NCI-H2029 (cell line): ENCODE results near the gene RPE65.
"Not testable (repeated sequence)": the region's sequence is repeated elsewhere in the genome, so short reads cannot be mapped to it uniquely, and the experiment has no call there.

Source experiments
- DNase-seq: peaks from one replicate; lab custom pipeline; 2025; lab: John Stamatoyannopoulos, UW

RPE65 gene

GRCh38 chr1:68449901-68450300 lies at the start of gene RPE65:
Gene RPE65 (minus strand): TSS chr1:68449954. CDS start chr1:68449905, 49 bp downstream.
- no peak for DNase-seq

DNA sequence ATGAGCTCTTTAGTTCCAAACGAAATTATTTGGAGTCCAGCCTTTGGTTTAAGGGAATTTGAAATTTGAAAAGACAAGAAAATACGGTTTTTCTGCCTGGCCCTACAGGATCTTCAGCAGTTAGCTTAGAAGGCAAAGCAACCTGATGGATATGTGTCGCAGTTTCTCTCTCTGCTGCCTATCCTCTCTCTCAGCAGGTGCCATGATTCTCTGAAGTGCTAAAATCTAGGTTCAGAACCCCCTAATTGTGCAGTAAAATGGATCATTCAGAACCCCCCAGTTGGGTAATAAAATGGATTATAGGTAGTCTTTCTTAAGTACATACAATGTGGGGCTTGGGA lies 47.6 kb upstream of the RPE65 start:
- DNase-seq: no peak

- peak; percentile 95 for DNase-seq
Measured at GRCh38 chr1:68496680-68497357, 47.1 kb upstream of the RPE65 start, which contains the start of gene DEPDC1. Gene DEPDC1 (minus strand): TSS chr1:68497082. CDS start chr1:68496999, 83 bp downstream.

DNA sequence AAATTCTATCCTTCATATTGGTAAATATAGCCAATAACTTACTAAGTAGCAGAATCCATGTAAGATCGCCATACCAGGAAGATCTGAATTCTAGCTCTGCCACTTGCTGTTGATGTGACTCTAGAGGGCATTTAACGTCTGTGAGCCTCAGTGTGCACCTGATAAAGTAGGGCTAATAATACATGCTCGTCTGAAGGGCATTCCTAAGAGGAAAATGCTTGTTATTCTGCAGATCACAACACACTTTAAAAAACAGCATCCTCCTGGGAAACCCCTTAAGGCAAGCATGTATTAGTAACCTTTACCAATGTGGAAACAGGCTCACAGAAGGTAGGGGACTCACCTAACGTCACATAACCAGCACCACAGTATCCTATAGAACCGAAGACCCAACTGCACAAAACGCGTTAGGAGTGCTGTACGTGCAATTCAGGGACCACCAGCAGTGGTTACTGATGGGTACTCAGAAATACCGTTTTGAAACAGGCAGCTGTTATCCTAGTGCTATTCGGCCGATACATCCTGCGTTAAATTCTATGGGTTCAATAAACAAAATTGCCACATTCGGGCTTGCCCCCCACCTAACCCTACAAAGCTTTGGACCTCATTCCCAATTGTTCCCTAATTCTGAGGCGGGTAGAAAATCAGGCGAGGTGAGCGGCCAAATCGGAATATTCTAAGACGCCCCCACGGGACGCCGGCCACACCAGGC lies 46.4 kb upstream of the RPE65 start:
- DNase-seq: peak; percentile 2

DNA sequence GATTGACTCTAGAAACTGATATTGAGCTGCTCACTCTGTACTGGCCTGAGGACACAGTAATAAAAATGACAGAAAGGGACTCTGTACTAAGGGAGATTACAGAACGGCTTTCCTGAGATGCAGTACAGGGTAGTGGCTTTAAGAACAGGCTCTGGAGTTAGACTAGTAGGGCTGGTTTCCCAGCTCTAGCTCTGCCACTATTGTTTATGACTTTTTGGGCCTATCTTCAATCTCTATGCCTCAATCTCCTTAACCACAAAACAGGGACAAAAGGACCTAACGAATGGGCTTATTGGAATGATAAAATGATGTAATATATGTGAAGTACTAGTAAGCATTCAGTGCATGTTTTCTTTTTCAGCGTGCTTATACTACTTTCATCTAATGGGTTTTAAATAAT lies 45.8 kb upstream of the RPE65 start:
- DNase-seq: no peak

DNA sequence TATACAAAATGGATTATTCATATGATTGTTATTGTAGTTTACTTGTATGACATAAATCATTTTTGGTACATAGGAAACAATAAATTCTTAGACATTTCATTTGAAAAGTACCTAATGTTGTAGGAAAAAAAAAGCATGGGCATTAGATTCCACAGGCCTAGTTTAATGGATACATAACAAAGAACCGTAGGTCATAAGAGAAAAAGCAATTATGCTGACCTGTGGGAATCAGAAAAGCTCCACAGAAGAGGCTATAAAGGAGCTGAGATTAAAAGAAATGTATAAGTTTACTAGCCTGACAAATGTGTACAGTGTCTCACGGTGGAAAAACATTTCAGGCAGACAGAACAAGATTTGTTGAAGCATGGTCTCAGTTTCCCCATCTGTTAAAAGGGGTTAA lies 43.4 kb upstream of the RPE65 start:
- no peak for DNase-seq

- DNase-seq: not testable (repeated sequence)
Measured at GRCh38 chr1:68492255-68492654, 42.5 kb upstream of the RPE65 start.

DNA sequence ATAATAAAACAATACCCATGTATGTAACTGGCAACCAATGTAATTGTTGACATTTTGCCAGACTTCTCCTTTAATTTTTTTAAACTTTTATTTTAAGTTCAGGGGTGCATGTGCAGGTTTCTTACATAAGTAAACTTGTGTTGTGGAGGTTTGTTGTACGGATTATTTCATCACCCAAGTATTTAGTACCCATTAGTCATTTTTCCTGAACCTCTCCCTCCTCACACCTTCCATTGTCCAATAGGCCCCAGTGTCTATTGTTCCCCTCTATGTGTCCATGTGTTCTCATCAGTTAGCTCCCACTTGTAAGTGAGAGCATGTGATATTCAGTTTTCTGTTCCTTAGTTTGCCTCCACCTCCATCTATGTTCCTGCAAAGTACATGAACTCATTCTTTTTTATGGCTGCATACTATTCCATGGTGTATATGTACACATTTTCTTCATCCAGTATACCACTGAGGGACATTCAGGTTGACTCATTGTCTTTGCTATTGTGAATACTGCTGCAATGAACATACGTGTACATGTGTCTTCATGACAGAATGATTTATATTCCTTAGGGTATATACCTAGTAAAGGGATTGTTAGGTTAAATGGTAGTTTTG lies 40.4 kb upstream of the RPE65 start:
- DNase-seq: no peak

GRCh38 chr1:68485431-68486022 lies 35.8 kb upstream of the RPE65 start:
- DNase-seq: no peak

GRCh38 chr1:68484618-68485017 lies 34.9 kb upstream of the RPE65 start:
- no peak for DNase-seq

GRCh38 chr1:68481041-68481440 lies 31.3 kb upstream of the RPE65 start:
- no peak for DNase-seq

DNA sequence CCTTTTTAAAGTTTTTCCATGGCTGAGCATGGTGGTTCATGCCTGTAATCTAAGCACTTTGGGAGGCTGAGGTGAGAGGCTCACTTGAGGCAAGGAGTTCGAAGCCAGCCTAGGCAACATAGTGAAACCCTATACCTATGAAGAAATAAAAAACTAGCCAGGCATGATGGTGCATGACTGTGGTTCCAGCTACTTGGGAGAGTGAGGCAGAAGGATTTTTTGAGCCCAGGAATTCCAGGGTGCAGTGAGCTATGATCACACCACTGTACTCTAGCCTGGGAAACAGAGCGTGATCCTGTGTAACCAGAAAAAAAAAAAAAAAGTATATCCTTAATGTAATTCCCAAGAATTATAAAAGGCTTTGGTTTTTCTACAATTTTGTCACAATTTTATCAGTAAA lies 29.7 kb upstream of the RPE65 start:
- DNase-seq: no peak

GRCh38 chr1:68478662-68479061 lies 28.9 kb upstream of the RPE65 start:
- DNase-seq: no peak

DNA sequence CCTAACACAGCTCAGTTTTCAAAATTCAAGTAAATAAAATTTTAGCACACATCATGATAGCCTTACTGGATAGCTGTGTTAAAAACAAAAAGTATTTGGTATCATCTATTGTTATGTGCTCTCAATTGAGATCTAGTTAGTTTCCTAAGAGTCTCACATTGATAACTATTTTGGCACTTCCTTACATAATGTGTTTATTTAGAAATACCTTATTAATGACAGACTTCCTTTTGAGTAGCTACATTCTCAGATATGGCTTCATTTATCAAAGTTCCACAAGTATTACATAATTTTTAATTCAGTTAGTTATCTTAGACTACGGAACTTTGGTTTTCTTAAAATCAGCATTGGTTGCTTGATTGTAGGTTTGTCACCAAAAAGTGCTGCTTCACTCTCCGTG lies 26.9 kb upstream of the RPE65 start:
- DNase-seq: not testable (repeated sequence)

GRCh38 chr1:68473060-68473459 lies 23.3 kb upstream of the RPE65 start:
- no peak for DNase-seq

DNA sequence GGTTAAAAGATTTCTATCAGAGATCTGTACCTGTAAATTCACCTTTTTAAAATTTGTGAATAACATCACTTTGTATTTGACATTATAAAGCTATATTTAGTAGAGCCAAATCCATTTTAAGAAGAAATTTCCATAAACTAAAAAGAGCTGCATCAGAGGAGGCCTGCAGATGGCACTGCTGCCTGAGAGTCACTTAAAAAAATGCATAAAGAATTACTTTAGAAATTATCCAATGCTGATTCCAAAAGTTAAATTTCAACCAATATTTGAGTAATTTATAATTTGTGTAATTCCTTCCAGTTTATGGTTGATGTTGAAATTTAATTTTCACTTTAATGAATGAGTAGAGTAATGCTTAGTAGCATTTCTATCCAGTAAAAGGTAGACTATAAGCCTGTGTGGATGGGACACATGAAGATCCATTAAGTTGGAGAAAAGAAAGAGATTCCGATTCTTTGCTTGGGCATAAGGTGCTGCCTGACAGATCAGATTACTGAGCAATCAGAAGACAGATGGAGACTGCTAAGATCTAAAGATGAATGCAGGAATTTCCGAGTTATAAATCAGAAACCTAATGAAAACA lies 20.7 kb upstream of the RPE65 start:
- no peak for DNase-seq

GRCh38 chr1:68464891-68465290 lies 15.1 kb upstream of the RPE65 start:
- DNase-seq: no peak

GRCh38 chr1:68460935-68461334 lies 11.2 kb upstream of the RPE65 start:
- no peak for DNase-seq

DNA sequence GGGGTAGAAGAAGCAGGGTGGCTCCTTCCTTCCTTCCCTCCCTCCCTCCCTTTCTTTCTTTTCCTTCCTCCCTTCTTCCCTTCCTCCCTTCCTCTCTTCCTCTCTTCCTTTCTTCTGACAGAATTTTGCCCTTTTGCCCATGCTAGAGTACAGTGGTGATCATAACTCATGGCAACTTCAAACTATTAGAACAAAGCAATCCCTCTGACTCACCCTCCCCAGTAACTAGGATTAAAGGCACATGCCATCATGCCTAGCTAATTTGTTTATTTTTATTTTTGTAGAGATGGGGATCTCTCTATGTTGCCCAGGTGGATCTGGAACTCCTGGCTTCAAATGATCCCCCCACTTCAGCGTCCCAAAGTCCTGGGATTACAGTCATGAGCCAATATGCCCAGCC lies 10.0 kb upstream of the RPE65 start:
- no peak for DNase-seq

GRCh38 chr1:68459091-68459490 lies 9.3 kb upstream of the RPE65 start:
- DNase-seq: no peak

DNA sequence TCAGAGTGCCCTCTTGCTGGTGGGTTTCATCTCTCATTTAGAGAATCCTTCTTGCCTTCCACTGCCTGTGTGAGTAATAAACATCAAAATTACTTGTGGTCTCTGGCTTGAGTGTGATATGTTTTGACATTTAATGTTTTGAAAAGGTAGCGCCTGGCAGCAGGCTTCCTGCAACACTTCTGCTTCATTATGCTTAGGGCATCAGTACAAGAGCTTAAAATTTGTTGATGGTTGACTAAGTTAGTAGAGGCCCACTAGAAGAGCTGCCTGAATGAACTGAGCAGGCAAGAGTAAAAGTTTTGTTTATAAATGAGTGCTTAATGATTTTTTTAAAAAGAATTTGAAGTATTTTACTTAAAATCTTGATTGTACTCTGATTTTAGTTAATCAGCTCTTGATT lies 6.4 kb upstream of the RPE65 start:
- no peak for DNase-seq

- no peak for DNase-seq
Measured at GRCh38 chr1:68454534-68454933, 4.8 kb upstream of the RPE65 start.
